Measurements from ENCODE around the gene INAVA. TPM values are rescaled to one million over a fixed set of nuclear protein-coding genes. Genes with fewer than 3 reads are reported as not detected.

INAVA gene, protein sequence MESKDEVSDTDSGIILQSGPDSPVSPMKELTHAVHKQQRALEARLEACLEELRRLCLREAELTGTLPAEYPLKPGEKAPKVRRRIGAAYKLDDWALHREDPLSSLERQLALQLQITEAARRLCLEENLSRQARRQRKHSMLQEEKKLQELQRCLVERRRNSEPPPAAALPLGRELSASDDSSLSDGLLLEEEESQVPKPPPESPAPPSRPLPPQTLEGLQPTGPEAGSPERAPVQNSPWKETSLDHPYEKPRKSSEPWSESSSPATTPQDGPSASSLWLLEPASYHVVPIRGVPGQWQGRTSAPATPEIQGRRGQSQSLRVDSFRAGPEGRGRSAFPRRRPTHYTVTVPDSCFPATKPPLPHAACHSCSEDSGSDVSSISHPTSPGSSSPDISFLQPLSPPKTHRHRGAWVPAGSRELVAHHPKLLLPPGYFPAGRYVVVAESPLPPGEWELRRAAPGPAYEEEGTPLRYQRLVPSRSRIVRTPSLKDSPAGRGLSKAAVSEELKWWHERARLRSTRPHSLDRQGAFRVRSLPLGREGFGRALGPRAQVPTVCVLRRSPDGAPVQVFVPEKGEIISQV
- total RNA-seq: under 1 TPM in 1 of 2 experiments, not detected in 1; 0.45 TPM

DNA sequence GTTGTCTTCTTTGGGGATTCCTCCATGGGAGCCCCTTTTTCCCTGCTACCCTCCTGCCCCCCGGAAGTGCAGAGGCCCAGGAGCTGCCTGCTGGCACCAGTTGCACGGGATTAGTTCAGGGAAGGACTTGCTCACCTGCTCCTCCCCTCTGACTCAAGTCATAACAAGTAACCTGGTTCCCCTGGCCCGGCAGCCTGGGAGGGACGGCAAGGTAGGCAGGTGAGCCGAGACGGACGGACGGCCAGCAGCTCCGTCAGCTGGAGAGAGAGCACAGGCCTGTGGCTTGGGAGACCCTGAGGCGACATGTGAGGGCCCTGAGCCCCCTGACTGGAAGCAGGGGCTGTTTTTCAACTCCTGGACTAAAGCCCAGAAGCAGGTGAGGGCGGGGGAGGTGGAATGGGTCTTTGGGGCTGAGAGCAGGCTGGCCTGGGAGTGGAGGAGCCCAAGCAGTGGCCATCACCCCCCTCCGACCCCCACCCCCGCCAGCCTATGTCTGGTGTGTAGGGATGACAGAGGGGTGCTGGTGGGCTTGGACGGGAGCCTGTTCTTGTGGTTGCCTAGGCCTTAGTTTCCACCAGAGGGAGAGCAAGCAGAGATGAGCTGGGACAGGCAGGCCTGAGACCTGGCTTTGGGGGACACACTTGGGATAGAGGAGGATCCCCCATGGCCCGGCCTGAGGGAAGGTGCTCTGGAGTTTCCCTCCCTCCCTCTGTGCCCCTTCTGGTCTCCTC lies at the start of gene INAVA:
Gene INAVA, plus strand, starts transcription at position 189 of the 731 bp plus-strand sequence. CDS start 3,501 bp downstream, outside the sequence.
- no peaks in the 10 kb centered on the region for H3K9me3 Mint-ChIP-seq
- peaks cover 67% of the 10 kb centered on the region for H3K27me3 Mint-ChIP-seq
- H3K4me3 Mint-ChIP-seq: no peak within 1 kb of the TSS
- no peaks in the 10 kb centered on the region for H3K36me3 Mint-ChIP-seq (ENCODE audit: low read depth)
- ChIA-PET POLR2A (no interaction called here), CTCF (no interaction called here)
- DNase-seq: no peak
- H3K27ac Mint-ChIP-seq: no peak within 1 kb of the TSS
- H3K4me1 Mint-ChIP-seq: peaks cover 12% of the 10 kb centered on the region

DNA sequence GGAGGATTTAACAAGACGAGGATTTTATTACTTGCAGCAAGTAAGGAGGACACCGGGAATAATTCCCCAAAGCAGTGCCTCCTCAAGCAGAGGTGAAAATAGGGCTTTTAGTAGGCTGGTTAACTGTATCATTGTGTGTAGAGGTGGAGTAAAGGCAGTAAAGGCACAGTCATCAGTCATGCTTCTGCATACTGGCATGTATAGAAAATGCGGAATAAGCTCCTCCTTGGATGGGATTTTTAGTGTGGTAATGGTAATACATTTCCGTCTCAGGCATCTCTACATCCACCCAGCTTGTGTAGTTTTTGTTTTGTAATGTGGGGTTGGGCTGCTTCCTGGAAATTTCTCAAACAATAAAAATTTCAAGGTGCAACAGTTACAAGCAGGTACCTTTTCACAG lies 49.3 kb upstream of the INAVA start:
- Mint-ChIP-seq H3K4me1 (no peaks in the 10 kb centered on the region), H3K36me3 (ENCODE audit: low read depth) (no peaks in the 10 kb centered on the region), H3K27me3 (peaks cover 15% of the 10 kb centered on the region), H3K4me3 (no peak overlapping the region), H3K9me3 (no peaks in the 10 kb centered on the region), H3K27ac (no peak overlapping the region)
- ChIA-PET POLR2A (no interaction called here), CTCF (no interaction called here)
- no peak for DNase-seq

DNA sequence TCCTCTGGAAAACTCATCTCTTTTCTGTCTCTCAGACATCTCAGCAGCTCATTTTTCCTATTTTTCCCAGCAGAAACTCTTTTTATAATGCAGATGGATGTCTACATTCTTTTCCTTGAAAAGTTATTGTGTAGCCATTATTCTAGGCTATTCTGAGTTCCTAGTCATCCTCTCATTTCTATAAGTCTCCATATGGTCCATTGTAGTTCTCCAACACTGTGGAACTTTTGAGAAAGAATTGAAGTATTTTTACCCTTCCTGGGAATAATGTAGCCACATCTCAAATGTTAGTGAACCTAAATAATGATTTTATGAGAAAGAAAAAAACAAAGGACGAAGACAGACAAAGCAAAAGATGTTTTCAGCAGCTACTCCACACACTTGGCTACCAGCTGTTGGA lies 48.3 kb upstream of the INAVA start:
- no peak overlapping the region for H3K27ac Mint-ChIP-seq
- no peaks in the 10 kb centered on the region for H3K9me3 Mint-ChIP-seq
- DNase-seq: no peak
- POLR2A ChIA-PET: no interaction called here
- no peaks in the 10 kb centered on the region for H3K4me1 Mint-ChIP-seq
- H3K4me3 Mint-ChIP-seq: no peak overlapping the region
- no peaks in the 10 kb centered on the region for H3K36me3 Mint-ChIP-seq (ENCODE audit: low read depth)
- H3K27me3 Mint-ChIP-seq: peaks cover 16% of the 10 kb centered on the region
- CTCF ChIA-PET: no interaction called here

DNA sequence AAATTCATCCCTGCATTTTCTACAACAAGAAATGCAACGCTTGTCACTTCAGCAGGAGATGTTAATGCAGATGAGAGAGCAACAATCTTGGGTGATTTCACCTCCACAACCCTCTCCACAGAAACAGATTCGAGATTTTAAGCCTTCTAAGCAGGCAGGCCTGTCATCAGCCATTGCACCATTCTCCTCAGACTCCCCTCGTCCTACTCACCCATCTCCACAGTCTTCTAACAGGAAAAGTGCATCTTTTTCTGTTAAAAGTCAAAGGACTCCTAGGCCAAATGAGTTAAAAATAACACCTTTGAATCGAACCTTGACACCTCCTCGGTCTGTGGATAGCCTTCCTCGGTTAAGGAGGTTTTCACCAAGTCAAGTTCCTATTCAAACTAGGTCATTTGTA lies 45.3 kb upstream of the INAVA start:
- H3K36me3 Mint-ChIP-seq (ENCODE audit: low read depth): no peaks in the 10 kb centered on the region
- no peak overlapping the region for H3K27ac Mint-ChIP-seq
- ChIA-PET CTCF (no interaction called here), POLR2A (no interaction called here)
- no peak for DNase-seq
- peaks cover 26% of the 10 kb centered on the region for H3K27me3 Mint-ChIP-seq
- no peak overlapping the region for H3K4me3 Mint-ChIP-seq
- H3K9me3 Mint-ChIP-seq: no peaks in the 10 kb centered on the region
- peaks cover 7% of the 10 kb centered on the region for H3K4me1 Mint-ChIP-seq

DNA sequence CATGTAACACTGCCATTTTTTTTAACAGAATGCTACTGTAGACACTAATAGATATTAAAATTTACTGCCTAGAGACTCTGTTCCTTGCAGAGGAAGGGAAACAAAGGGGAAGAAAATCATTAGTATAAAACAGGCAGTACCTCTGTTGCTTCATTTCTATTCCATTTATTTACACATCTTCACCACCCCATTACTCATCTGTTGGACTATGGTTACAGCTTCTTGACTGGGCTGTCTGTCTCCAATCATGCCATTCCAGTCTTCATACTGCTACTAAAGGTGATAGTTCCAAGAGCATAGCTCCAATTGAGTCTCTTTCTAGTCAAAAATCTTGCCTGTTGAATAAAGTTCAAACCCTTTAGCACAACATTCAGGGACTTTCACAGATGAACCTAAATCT lies 44.1 kb upstream of the INAVA start:
- Mint-ChIP-seq H3K4me1 (peaks cover 7% of the 10 kb centered on the region), H3K36me3 (ENCODE audit: low read depth) (no peaks in the 10 kb centered on the region), H3K27me3 (peaks cover 26% of the 10 kb centered on the region), H3K4me3 (no peak overlapping the region), H3K27ac (no peak overlapping the region), H3K9me3 (no peaks in the 10 kb centered on the region)
- ChIA-PET POLR2A (interaction anchor here (0.8 kb wide), 1 partner anchor 19 kb away, joined by 3 read pairs; no protein-coding TSS in a partner anchor), CTCF (interaction anchor here (1.2 kb wide), 1 partner anchor 228 kb away, joined by 3 read pairs; no protein-coding TSS in a partner anchor)
- no peak for DNase-seq

DNA sequence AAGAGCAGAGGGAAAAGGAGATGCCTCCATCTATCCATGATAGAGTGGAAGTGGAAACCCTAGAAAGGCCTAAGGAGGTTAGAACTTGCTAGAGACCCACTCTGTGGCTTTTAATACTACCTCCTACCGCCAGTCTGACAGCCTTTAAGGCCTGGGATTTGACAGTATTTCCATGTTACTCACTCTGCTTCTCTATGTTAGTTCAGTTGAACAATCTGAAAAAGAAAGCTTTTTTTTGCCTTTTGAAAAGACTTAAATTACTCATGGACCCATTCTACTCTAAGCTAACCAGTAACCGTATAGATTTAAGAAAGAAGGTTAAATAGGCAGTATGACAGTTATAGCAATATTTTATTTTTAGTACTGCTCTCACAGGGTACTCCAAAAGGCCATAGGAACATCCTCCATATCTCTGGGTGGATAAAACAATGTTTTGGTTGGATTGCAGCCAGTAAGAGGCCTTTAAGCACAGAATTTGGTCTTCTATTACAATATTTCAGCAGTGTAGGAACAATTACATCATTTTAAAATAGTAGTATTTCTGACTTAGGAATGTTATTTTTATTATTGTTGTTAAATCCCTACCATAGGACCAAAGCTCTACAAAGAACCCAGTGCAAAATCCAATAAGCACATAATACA lies 37.9 kb upstream of the INAVA start:
- POLR2A ChIA-PET: interaction anchor here (1.0 kb wide), 1 partner anchor 19 kb away, joined by 3 read pairs; no protein-coding TSS in a partner anchor
- H3K36me3 Mint-ChIP-seq (ENCODE audit: low read depth): no peaks in the 10 kb centered on the region

DNA sequence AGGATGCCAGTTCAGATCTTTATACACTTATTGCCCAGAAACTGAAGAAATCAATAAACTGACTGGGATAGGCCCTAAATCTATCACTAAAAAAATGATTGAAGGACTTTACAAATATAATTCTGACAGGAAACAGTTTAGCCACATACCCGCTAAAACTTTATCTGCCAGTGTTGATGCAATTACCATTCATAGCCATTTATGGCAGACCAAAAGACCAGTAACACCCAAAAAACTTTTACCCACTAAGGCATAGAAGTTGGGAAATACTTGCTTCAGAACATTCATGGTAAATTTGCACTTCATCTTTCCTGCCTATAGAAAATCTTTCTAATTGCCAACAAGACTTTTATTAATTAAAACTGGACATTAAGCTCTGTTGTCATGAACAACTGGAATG lies 36.9 kb upstream of the INAVA start:
- Mint-ChIP-seq H3K27me3 (peaks cover 5% of the 10 kb centered on the region), H3K36me3 (ENCODE audit: low read depth) (no peaks in the 10 kb centered on the region), H3K9me3 (no peaks in the 10 kb centered on the region), H3K4me3 (no peak overlapping the region), H3K4me1 (peaks cover 12% of the 10 kb centered on the region), H3K27ac (no peak overlapping the region)
- CTCF ChIA-PET: interaction anchor here (0.9 kb wide), 1 partner anchor 122 kb away, joined by 3 read pairs; no protein-coding TSS in a partner anchor
- no peak for DNase-seq
- POLR2A ChIA-PET: no interaction called here

More for the DNA sequence above, 37.9 kb upstream of the INAVA start:
- no peak overlapping the region for H3K4me3 Mint-ChIP-seq
- H3K4me1 Mint-ChIP-seq: peaks cover 7% of the 10 kb centered on the region
- H3K27ac Mint-ChIP-seq: no peak overlapping the region
- CTCF ChIA-PET: interaction anchor here (0.9 kb wide), 1 partner anchor 123 kb away, joined by 3 read pairs; no protein-coding TSS in a partner anchor
- peaks cover 8% of the 10 kb centered on the region for H3K27me3 Mint-ChIP-seq
- H3K9me3 Mint-ChIP-seq: no peaks in the 10 kb centered on the region
- DNase-seq: no peak

DNA sequence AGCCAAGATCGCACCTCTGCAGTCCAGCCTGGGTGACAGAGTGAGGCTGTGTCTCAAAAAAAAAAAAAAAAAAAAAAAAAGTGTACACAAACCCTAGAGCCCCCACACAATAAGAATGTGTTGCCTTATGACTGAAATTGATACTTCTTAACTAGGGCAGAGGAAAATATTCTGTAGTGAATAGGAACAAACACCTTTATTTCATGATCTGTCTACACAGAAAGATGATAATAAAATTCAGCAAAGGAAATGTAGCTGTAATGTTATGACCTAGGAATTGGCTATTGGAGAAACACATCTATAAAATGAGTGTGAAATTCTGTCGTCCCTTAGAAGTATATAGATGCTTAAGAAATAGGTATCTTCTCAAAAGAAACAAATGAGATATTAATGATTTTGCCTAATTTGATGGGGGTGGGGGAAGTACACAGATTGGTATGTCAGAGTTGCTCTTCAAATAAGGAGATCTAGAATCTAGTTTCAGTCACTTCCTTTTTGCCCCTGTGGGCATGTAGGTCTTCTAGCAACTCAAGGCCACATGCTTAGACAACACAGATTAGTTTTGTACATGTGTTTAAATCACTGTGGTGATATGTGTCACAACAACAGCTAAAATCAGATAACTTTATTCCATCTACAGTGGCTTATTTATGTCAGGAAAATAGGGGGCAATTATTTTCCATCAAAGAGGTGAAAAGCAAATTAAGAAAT lies 32.6 kb upstream of the INAVA start:
- Mint-ChIP-seq H3K4me3 (no peak overlapping the region), H3K27ac (no peak overlapping the region), H3K27me3 (peaks cover 23% of the 10 kb centered on the region), H3K36me3 (ENCODE audit: low read depth) (no peaks in the 10 kb centered on the region), H3K9me3 (no peaks in the 10 kb centered on the region), H3K4me1 (peaks cover 34% of the 10 kb centered on the region)
- ChIA-PET CTCF (no interaction called here), POLR2A (interaction anchor here (1.0 kb wide), 1 partner anchor 16 kb away, joined by 4 read pairs; no protein-coding TSS in a partner anchor)
- DNase-seq: no peak

DNA sequence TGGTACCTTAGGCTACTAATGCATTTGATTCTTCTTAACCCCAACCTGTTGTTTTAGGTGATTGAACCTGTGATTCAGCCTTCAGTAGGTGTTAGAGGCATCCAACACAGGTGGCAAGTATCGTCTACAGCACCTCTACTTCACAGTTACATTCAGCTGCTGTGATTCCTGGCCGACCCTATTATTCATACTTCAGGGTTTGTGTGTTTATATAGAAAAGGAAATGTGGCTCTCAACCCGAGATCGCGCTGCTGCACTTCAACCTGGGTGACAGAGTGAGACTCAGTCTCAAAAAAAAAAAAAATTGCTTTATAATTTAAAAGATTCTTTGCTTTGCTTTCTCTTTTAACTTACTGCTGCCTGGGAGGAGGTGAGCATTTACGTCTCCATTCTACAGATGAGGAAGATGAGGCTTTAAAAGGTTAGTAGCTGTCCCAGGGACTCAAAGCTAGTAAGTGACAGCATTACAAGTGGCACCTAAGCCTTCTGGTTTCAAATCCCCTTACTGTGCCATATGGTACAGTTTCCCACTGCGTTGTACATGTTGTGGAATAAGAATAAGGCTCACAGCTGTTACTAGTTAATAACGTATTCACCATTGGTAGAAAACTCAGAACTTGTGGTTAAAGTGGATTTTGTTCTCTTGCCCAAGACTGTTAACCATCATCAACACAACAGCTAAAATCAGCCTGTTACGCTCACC lies 31.8 kb upstream of the INAVA start:
- Mint-ChIP-seq H3K4me3 (no peak overlapping the region), H3K27ac (no peak overlapping the region), H3K27me3 (peaks cover 30% of the 10 kb centered on the region), H3K4me1 (peaks cover 42% of the 10 kb centered on the region), H3K36me3 (ENCODE audit: low read depth) (no peaks in the 10 kb centered on the region), H3K9me3 (no peaks in the 10 kb centered on the region)
- ChIA-PET POLR2A (interaction anchor here (0.6 to 1.0 kb wide), 2 partner anchors 15 to 30 kb away, joined by 3 to 4 read pairs; no protein-coding TSS in a partner anchor), CTCF (no interaction called here)
- DNase-seq: no peak

DNA sequence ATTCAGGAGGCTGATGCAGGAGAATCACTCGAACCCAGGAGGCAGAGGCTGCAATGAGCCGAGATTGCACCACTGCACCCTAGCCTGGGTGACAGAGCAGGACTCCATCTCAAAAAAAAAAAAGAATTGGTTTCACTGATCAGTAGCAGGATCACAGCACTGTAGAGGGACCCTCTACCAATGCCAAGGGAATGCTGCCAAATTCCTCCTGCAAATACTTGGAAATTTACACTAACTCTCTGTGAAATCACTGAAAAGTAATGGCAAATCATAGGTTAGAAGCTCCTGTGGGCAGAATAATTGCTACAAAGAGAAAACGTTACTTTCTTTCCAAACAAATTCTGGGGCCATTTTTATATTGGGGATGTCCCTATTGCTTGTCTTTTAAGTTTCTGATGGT lies 28.6 kb upstream of the INAVA start:
- ChIA-PET POLR2A (interaction anchor here (0.7 to 1.2 kb wide), 5 partner anchors 12 to 154 kb away, joined by 3 to 4 read pairs (median 3); no protein-coding TSS in a partner anchor), CTCF (interaction anchor here (0.8 to 1.7 kb wide), 4 partner anchors 11 to 63 kb away, joined by 3 to 5 read pairs (median 4); no protein-coding TSS in a partner anchor)
- no peaks in the 10 kb centered on the region for H3K36me3 Mint-ChIP-seq (ENCODE audit: low read depth)
- H3K4me3 Mint-ChIP-seq: no peak overlapping the region
- H3K27me3 Mint-ChIP-seq: peaks cover 35% of the 10 kb centered on the region
- peaks cover 60% of the 10 kb centered on the region for H3K4me1 Mint-ChIP-seq
- no peak overlapping the region for H3K27ac Mint-ChIP-seq
- no peak for DNase-seq
- no peaks in the 10 kb centered on the region for H3K9me3 Mint-ChIP-seq

DNA sequence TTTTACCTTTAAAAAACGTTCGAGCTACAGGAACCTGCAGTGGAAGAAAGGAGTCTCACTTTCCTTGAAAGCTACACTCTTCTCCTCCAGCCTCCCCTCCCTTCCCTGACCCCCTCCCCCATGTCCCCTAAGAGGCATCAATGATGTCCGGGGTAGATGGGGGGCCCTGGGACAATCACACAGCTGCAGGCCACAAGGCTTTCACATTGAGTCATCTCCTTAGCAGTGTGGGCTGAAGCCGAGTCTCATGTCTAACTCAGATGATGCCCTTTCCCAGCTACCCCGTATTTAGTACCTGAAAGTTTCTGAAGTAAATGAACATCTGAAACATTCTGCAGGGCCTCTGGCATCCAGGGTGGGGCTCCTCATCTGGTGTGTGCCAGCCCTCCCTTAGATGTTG lies 28.2 kb upstream of the INAVA start:
- H3K27ac Mint-ChIP-seq: no peak overlapping the region
- peaks cover 39% of the 10 kb centered on the region for H3K27me3 Mint-ChIP-seq
- H3K4me1 Mint-ChIP-seq: peaks cover 64% of the 10 kb centered on the region
- ChIA-PET POLR2A (interaction anchor here (0.7 to 1.2 kb wide), 4 partner anchors 11 to 154 kb away, joined by 3 to 4 read pairs (median 4); no protein-coding TSS in a partner anchor), CTCF (interaction anchor here (0.8 to 1.7 kb wide), 4 partner anchors 11 to 64 kb away, joined by 3 to 5 read pairs (median 4); no protein-coding TSS in a partner anchor)
- DNase-seq: peak; percentile 56
- no peaks in the 10 kb centered on the region for H3K36me3 Mint-ChIP-seq (ENCODE audit: low read depth)
- H3K9me3 Mint-ChIP-seq: no peaks in the 10 kb centered on the region
- no peak overlapping the region for H3K4me3 Mint-ChIP-seq

All from activated CD4-positive, alpha-beta memory T cell treated with anti-CD3 and anti-CD28 coated beads, Interleukin-2, amount 10 ng/mL, durations not matched to agents 7 days and 5 days (primary cell).